ENCODE data around the gene TMEM154.

Gene TMEM154

GRCh38 chr4:152588869-152589268 is 90.9 kb downstream of the TMEM154 start:
- DNase-seq: no peak

- DNase-seq: no peak
Observed at GRCh38 chr4:152587127-152587526, 92.7 kb downstream of the TMEM154 start.

GRCh38 chr4:152586668-152587067 is 93.1 kb downstream of the TMEM154 start:
- no peak for DNase-seq

- DNase-seq: no peak
Observed at GRCh38 chr4:152585023-152585441, 94.8 kb downstream of the TMEM154 start.

- DNase-seq: no peak
Observed at GRCh38 chr4:152581536-152582160, 98.1 kb downstream of the TMEM154 start.

- no peak for DNase-seq
Observed at GRCh38 chr4:152579916-152580315, 99.9 kb downstream of the TMEM154 start.

- no peak for DNase-seq
Observed at GRCh38 chr4:152579107-152579764, 100.6 kb downstream of the TMEM154 start.

- no peak for DNase-seq
Observed at GRCh38 chr4:152578670-152579069, 101.1 kb downstream of the TMEM154 start.

GRCh38 chr4:152577708-152578396 is 101.9 kb downstream of the TMEM154 start:
- no peak for DNase-seq

GRCh38 chr4:152575533-152575932 is 104.3 kb downstream of the TMEM154 start:
- DNase-seq: no peak

GRCh38 chr4:152573861-152574260 is 105.9 kb downstream of the TMEM154 start:
- no peak for DNase-seq

- no peak for DNase-seq
Observed at GRCh38 chr4:152572417-152573086, 107.2 kb downstream of the TMEM154 start.

- DNase-seq: no peak
Observed at GRCh38 chr4:152571770-152572169, 108.0 kb downstream of the TMEM154 start.

GRCh38 chr4:152571296-152571695 is 108.5 kb downstream of the TMEM154 start:
- no peak for DNase-seq

Measured in NCI-H2081 treated with DMSO at 0.1 percent for 48 hours (cell line).